ENCODE data around the gene MLLT3. TPM values are rescaled to one million over a fixed set of nuclear protein-coding genes. Genes with fewer than 3 reads are reported as not detected.

The MLLT3 gene
- total and polyA plus RNA-seq, 2 donors (not counting 3 experiments of a cell fraction or from before 2014, with no cell fraction given), result 6.1 to 10.0 TPM

GRCh38 chr9:20553558-20554149 lies 68.6 kb downstream of the MLLT3 start:
- FAIRE-seq (no peak), DNase-seq (ENCODE audit: low read depth, low spot score) (peak; percentile 18)
- TF ChIP-seq GATA2 (IDR thresholded peaks at IDR 0.05; ENCODE audit: insufficient read depth, insufficient read length, low read depth, low read length) (peak; percentile 35), CTCF (IDR thresholded peaks at IDR 0.05; ENCODE audit: extremely low read depth in 1 of 2, insufficient read depth in 1 of 2, low read depth in 1 of 2, low read length in 2 of 2) (no peak)
- peak overlapping the region; percentile 6 for H3K4me2 ChIP-seq (ENCODE audit: insufficient read depth, low read length)
- ChIA-PET CTCF (interaction anchor here (0.7 to 2.2 kb wide), 18 partner anchors 11 to 557 kb away, joined by 3 to 27 read pairs (median 4); partner anchors contain the start of gene MLLT3), POLR2A (no interaction called here)
- no peaks in the 10 kb centered on the region for H4K20me1 ChIP-seq (replicated peaks; ENCODE audit: control insufficient read depth, extremely low read depth, insufficient read depth, low read length)
- dilution Hi-C loops (cut with MboI; ENCODE audit: extremely low pct_ligation_motif_present, low sequenced_read_pairs), result no loop called here
- H3K36me3 ChIP-seq (ENCODE audit: control insufficient read depth in 2 of 2, extremely low read depth in 1 of 2, insufficient read depth in 2 of 2, low read length in 2 of 2), result no peaks in the 10 kb centered on the region
- no peak overlapping the region for H3K27ac ChIP-seq (ENCODE audit: insufficient read depth, low read depth, low read length)
- intact Hi-C loops (cut with micrococcal nuclease), result loop anchor here (2.0 to 5.0 kb wide), 2 partner anchors 39 to 196 kb away; no protein-coding TSS in a partner anchor
- H3K4me3 ChIP-seq (replicated peaks in 1 of 3; ENCODE audit: insufficient read depth in 1 of 3, low read depth in 1 of 3, low read length in 3 of 3), result no peak overlapping the region
- no peaks in the 10 kb centered on the region for H3K9me3 ChIP-seq (replicated peaks; ENCODE audit: control insufficient read depth, insufficient read depth, low read length)
- peaks cover 10% of the 10 kb centered on the region for H3K4me1 ChIP-seq (ENCODE audit: control insufficient read depth, extremely low read depth, insufficient read depth, low read length)
- no peaks in the 10 kb centered on the region for H3K79me2 ChIP-seq (ENCODE audit: control insufficient read depth, insufficient read depth, low read length)
- H3K9ac ChIP-seq (replicated peaks; ENCODE audit: extremely low read depth, insufficient read depth, low read length), result no peak overlapping the region
- no peaks in the 10 kb centered on the region for H3K27me3 ChIP-seq (ENCODE audit: control insufficient read depth in 2 of 2, insufficient read depth in 2 of 2, low read length in 2 of 2)
- H3K9me1 ChIP-seq (replicated peaks; ENCODE audit: control insufficient read depth, extremely low read depth, insufficient read depth, low read length), result no peaks in the 10 kb centered on the region
- H2AFZ ChIP-seq (ENCODE audit: low read depth, low read length), result no peak overlapping the region
- no TSS peak for BruUV-seq (replicated peaks)

GRCh38 chr9:20552874-20553557 lies 69.3 kb downstream of the MLLT3 start:
- BruUV-seq (replicated peaks), result no TSS peak
- FAIRE-seq (no peak), DNase-seq (ENCODE audit: low read depth, low spot score) (peak; percentile 20)
- Histone ChIP-seq H3K27me3 (ENCODE audit: control insufficient read depth in 2 of 2, insufficient read depth in 2 of 2, low read length in 2 of 2) (no peaks in the 10 kb centered on the region), H3K9me1 (replicated peaks; ENCODE audit: control insufficient read depth, extremely low read depth, insufficient read depth, low read length) (no peaks in the 10 kb centered on the region), H2AFZ (ENCODE audit: low read depth, low read length) (no peak overlapping the region), H3K4me2 (ENCODE audit: insufficient read depth, low read length) (no peak overlapping the region), H3K4me1 (ENCODE audit: control insufficient read depth, extremely low read depth, insufficient read depth, low read length) (peaks cover 10% of the 10 kb centered on the region), H3K79me2 (ENCODE audit: control insufficient read depth, insufficient read depth, low read length) (no peaks in the 10 kb centered on the region), H3K36me3 (ENCODE audit: control insufficient read depth in 2 of 2, extremely low read depth in 1 of 2, insufficient read depth in 2 of 2, low read length in 2 of 2) (no peaks in the 10 kb centered on the region), H3K9ac (replicated peaks; ENCODE audit: extremely low read depth, insufficient read depth, low read length) (no peak overlapping the region), H4K20me1 (replicated peaks; ENCODE audit: control insufficient read depth, extremely low read depth, insufficient read depth, low read length) (no peaks in the 10 kb centered on the region), H3K27ac (ENCODE audit: insufficient read depth, low read depth, low read length) (no peak overlapping the region), H3K4me3 (replicated peaks in 1 of 3; ENCODE audit: insufficient read depth in 1 of 3, low read depth in 1 of 3, low read length in 3 of 3) (no peak overlapping the region), H3K9me3 (replicated peaks; ENCODE audit: control insufficient read depth, insufficient read depth, low read length) (no peaks in the 10 kb centered on the region)
- no peak for TF ChIP-seq MAX (IDR thresholded peaks at IDR 0.05; ENCODE audit: insufficient read depth, insufficient read length)
- TF ChIP-seq FOS (IDR thresholded peaks at IDR 0.05; ENCODE audit: borderline replicate concordance, insufficient read depth, low read length), result no peak
- no peak for TF ChIP-seq JUN (IDR thresholded peaks at IDR 0.05; ENCODE audit: borderline replicate concordance, insufficient read depth, insufficient read length, low read depth)
- TF ChIP-seq EZH2 (IDR thresholded peaks at IDR 0.05; ENCODE audit: borderline replicate concordance, low read depth, low read length, severe bottlenecking), result no peak
- TF ChIP-seq POLR2AphosphoS5 (IDR thresholded peaks at IDR 0.05; ENCODE audit: insufficient read depth, low read depth, low read length), result no peak
- no peak for TF ChIP-seq CTCF (IDR thresholded peaks at IDR 0.05; ENCODE audit: extremely low read depth in 1 of 2, insufficient read depth in 1 of 2, low read depth in 1 of 2, low read length in 2 of 2)
- no peak for TF ChIP-seq MYC (IDR thresholded peaks at IDR 0.05; ENCODE audit: low read depth, low read length)
- TF ChIP-seq GATA2 (IDR thresholded peaks at IDR 0.05; ENCODE audit: insufficient read depth, insufficient read length, low read depth, low read length), result no peak
- no peak for TF ChIP-seq POLR2A (IDR thresholded peaks at IDR 0.05; ENCODE audit: low read depth, low read length)
- dilution Hi-C loops (cut with MboI; ENCODE audit: extremely low pct_ligation_motif_present, low sequenced_read_pairs), result no loop called here
- ChIA-PET CTCF (interaction anchor here (0.7 to 2.2 kb wide), 18 partner anchors 10 to 558 kb away, joined by 3 to 27 read pairs (median 4); partner anchors contain the start of gene MLLT3), POLR2A (no interaction called here)
- intact Hi-C loops (cut with micrococcal nuclease), result loop anchor here (2.0 to 5.0 kb wide), 2 partner anchors 40 to 196 kb away; no protein-coding TSS in a partner anchor

Data from endothelial cell of umbilical vein (primary cell).